Muscle of leg (tissue), 11 donors: ENCODE results near the gene ATP6V1F. TPM values are rescaled to one million over a fixed set of nuclear protein-coding genes. Genes with fewer than 3 reads are reported as not detected.
A peak's percentile ranks its signal among the peaks of the same experiment; 100 is the strongest.

Experiments
- DNase-seq: peaks from one replicate; pipeline ENCODE4 v3.0.0; 2013
- H3K27ac ChIP-seq: one replicate; pipeline ENCODE4 v1.5.1; 2013; ENCODE audit warnings: mild to moderate bottlenecking, low read length, control low read depth
- H3K27me3 ChIP-seq: one replicate; pipeline ENCODE4 v1.6.1; 2013; ENCODE audit warnings: low read length; ENCODE audit not compliant: control insufficient read depth, insufficient read depth
- H3K36me3 ChIP-seq: one replicate; pipeline ENCODE4 v1.6.1; 2013; ENCODE audit warnings: low read length; ENCODE audit not compliant: control insufficient read depth, insufficient read depth
- H3K4me1 ChIP-seq: one replicate; pipeline ENCODE4 v1.6.1; 2013; ENCODE audit warnings: low read length; ENCODE audit not compliant: control insufficient read depth, insufficient read depth
- H3K4me3 ChIP-seq: one replicate; pipeline ENCODE4 v1.5.1; 2013; ENCODE audit warnings: low read length, control low read depth
- H3K9me3 ChIP-seq: replicated peaks from 2 replicates; pipeline ENCODE4 v1.6.1; 2013; ENCODE audit warnings: low read depth, low read length; ENCODE audit not compliant: control insufficient read depth
- WGBS: methylation state at CpG from one replicate; pipeline ENCODE4 v1.1.5; 2013; ENCODE audit warnings: missing lambda C conversion rate; ENCODE audit not compliant: insufficient coverage; 5-methylcytosine and 5-hydroxymethylcytosine counted together
- polyA plus RNA-seq, 8 donors: library from polyadenylated mRNA; unstranded; fragments of 120-200 nt; gene quantifications; one replicate each; pipeline versions ENCODE4 v1.2.1 to v1.2.3, GENCODE V29; 2013; ENCODE audit warnings: inconsistent platforms in 1 of 8, low replicate concordance in 1 of 8; ENCODE audit not compliant: insufficient read length in 8 of 8, insufficient read depth in 1 of 8
- total RNA-seq: library from RNA; stranded (reverse); fragments of 120-200 nt; gene quantifications from one replicate; pipeline ENCODE4 v1.2.4, GENCODE V29; 2013

Gene ATP6V1F
- total and polyA plus RNA-seq, 9 donors: 93.5 to 141 (median 123) TPM

- WGBS: 80% methylated on average over 11 of the region's 16 CpGs
- Histone ChIP-seq H3K27ac (peak overlapping the region; percentile 98), H3K4me3 (no peak overlapping the region), H3K36me3 (peaks cover 61% of the 10 kb centered on the region), H3K9me3 (no peaks in the 10 kb centered on the region), H3K4me1 (peaks cover 71% of the 10 kb centered on the region), H3K27me3 (peaks cover 11% of the 10 kb centered on the region)
- DNase-seq: no peak
Measured at GRCh38 chr7:128835231-128835751, 27.4 kb upstream of the ATP6V1F start.

- peak; percentile 88 for DNase-seq
- Histone ChIP-seq H3K36me3 (peaks cover 68% of the 10 kb centered on the region), H3K27me3 (peaks cover 7% of the 10 kb centered on the region), H3K4me1 (peaks cover 71% of the 10 kb centered on the region), H3K27ac (peak overlapping the region; percentile 98), H3K9me3 (no peaks in the 10 kb centered on the region), H3K4me3 (no peak overlapping the region)
- WGBS: 55% methylated on average over 4 of the region's 14 CpGs
Measured at GRCh38 chr7:128835790-128836641, 26.6 kb upstream of the ATP6V1F start.

- H3K4me1 ChIP-seq: peaks cover 64% of the 10 kb centered on the region
- H3K4me3 ChIP-seq: no peak overlapping the region
- DNase-seq: no peak
- peaks cover 76% of the 10 kb centered on the region for H3K36me3 ChIP-seq
- H3K9me3 ChIP-seq: no peaks in the 10 kb centered on the region
- H3K27ac ChIP-seq: peak overlapping the region; percentile 92
- 87% methylated on average over 5 of the region's 14 CpGs for WGBS
- H3K27me3 ChIP-seq: peaks cover 1% of the 10 kb centered on the region
Measured at GRCh38 chr7:128836729-128837348, 25.8 kb upstream of the ATP6V1F start.

- Histone ChIP-seq H3K4me1 (peaks cover 61% of the 10 kb centered on the region), H3K27me3 (no peaks in the 10 kb centered on the region), H3K27ac (peak overlapping the region; percentile 59), H3K36me3 (peaks cover 82% of the 10 kb centered on the region), H3K9me3 (no peaks in the 10 kb centered on the region), H3K4me3 (no peak overlapping the region)
- WGBS: 90% methylated on average over 16 of the region's 16 CpGs
- DNase-seq: no peak
Measured at GRCh38 chr7:128837521-128837921, 25.1 kb upstream of the ATP6V1F start.

- DNase-seq: no peak
- peak overlapping the region; percentile 35 for H3K27ac ChIP-seq
- H3K9me3 ChIP-seq: no peaks in the 10 kb centered on the region
- WGBS: 94% methylated on average over 18 of the region's 22 CpGs
- peaks cover 54% of the 10 kb centered on the region for H3K4me1 ChIP-seq
- no peaks in the 10 kb centered on the region for H3K27me3 ChIP-seq
- peaks cover 90% of the 10 kb centered on the region for H3K36me3 ChIP-seq
- no peak overlapping the region for H3K4me3 ChIP-seq
Measured at GRCh38 chr7:128838109-128838779, 24.4 kb upstream of the ATP6V1F start.

GRCh38 chr7:128838981-128839731 lies 23.5 kb upstream of the ATP6V1F start:
- 82% methylated on average over 17 of the region's 17 CpGs for WGBS
- peak overlapping the region; percentile 35 for H3K27ac ChIP-seq
- no peak for DNase-seq
- H3K36me3 ChIP-seq: peaks cover 95% of the 10 kb centered on the region
- H3K4me3 ChIP-seq: no peak overlapping the region
- no peaks in the 10 kb centered on the region for H3K27me3 ChIP-seq
- H3K4me1 ChIP-seq: peaks cover 45% of the 10 kb centered on the region
- no peaks in the 10 kb centered on the region for H3K9me3 ChIP-seq

GRCh38 chr7:128839751-128840177 lies 22.9 kb upstream of the ATP6V1F start:
- 88% methylated on average over 10 of the region's 13 CpGs for WGBS
- Histone ChIP-seq H3K27me3 (no peaks in the 10 kb centered on the region), H3K27ac (peak overlapping the region; percentile 13), H3K4me1 (peaks cover 41% of the 10 kb centered on the region), H3K4me3 (no peak overlapping the region), H3K36me3 (peaks cover 98% of the 10 kb centered on the region), H3K9me3 (no peaks in the 10 kb centered on the region)
- no peak for DNase-seq

GRCh38 chr7:128840326-128841170 lies 22.1 kb upstream of the ATP6V1F start:
- 85% methylated on average over 17 of the region's 23 CpGs for WGBS

GRCh38 chr7:128841171-128841690 lies 21.4 kb upstream of the ATP6V1F start:
- H3K27ac ChIP-seq: peak overlapping the region; percentile 25
- WGBS: 88% methylated on average over 17 of the region's 17 CpGs
- no peaks in the 10 kb centered on the region for H3K27me3 ChIP-seq
- H3K4me1 ChIP-seq: peaks cover 27% of the 10 kb centered on the region
- no peaks in the 10 kb centered on the region for H3K9me3 ChIP-seq
- DNase-seq: no peak
- peaks cover 98% of the 10 kb centered on the region for H3K36me3 ChIP-seq
- no peak overlapping the region for H3K4me3 ChIP-seq

More at GRCh38 chr7:128840326-128841170, 22.1 kb upstream of the ATP6V1F start:
- Histone ChIP-seq H3K4me1 (peaks cover 34% of the 10 kb centered on the region), H3K4me3 (no peak overlapping the region), H3K27me3 (no peaks in the 10 kb centered on the region), H3K9me3 (no peaks in the 10 kb centered on the region), H3K36me3 (peaks cover 98% of the 10 kb centered on the region), H3K27ac (peak overlapping the region; percentile 29)
- DNase-seq: no peak
